Caco-2 (cell line): ENCODE measurements around the gene MBD4. TPM values are rescaled to one million over a fixed set of nuclear protein-coding genes. Genes with fewer than 3 reads are reported as not detected.

Source experiments
- BruUV-seq: library from RNA; stranded (reverse); fragments of 400-500 nt; replicated peaks from 2 replicates; lab custom pipeline; 2021; lab: Mats Ljungman, UMichigan
- CTCF ChIA-PET: fragments of 300-600 bp; sonication (Branson Sonifier 250); formaldehyde crosslinking; loops from one replicate; lab custom pipeline; 2022; ENCODE audit warnings: antibody characterized with exemption; lab: Charles Lee
- POLR2A ChIA-PET: fragments of 300-600 bp; sonication (Branson Sonifier 250); formaldehyde crosslinking; loops from one replicate; lab custom pipeline; 2022; ENCODE audit warnings: antibody characterized with exemption; lab: Charles Lee
- DNase-seq, 2 experiments: peaks; one replicate each; pipeline versions ENCODE4 v3.0.0 to v3.0.0-alpha.2; 2020 to 2022
- H3K27me3 ChIP-seq: replicated peaks from 2 replicates; pipeline ENCODE4 v1.6.0; 2011; ENCODE audit warnings: low read length; ENCODE audit not compliant: control insufficient read depth, insufficient read depth
- H3K36me3 ChIP-seq: 2 replicates; pipeline ENCODE4 v1.5.1; 2011; ENCODE audit warnings: low read length; ENCODE audit not compliant: control insufficient read depth, insufficient read depth
- H3K4me1 ChIP-seq: fragments of 250-450 bp; sonication (Bioruptor Pico); 2 replicates; pipeline ENCODE4 v1.5.1; 2020; ENCODE audit warnings: mild to moderate bottlenecking
- H3K4me3 ChIP-seq: 2 replicates; pipeline ENCODE4 v1.5.1; 2011; ENCODE audit warnings: low read depth, mild to moderate bottlenecking, control low read depth, low read length
- H3K9me3 ChIP-seq: fragments of 250-450 bp; sonication (Bioruptor Pico); 2 replicates; pipeline ENCODE4 v1.5.1; 2020; ENCODE audit warnings: mild to moderate bottlenecking, moderate library complexity
- H3K27ac Mint-ChIP-seq: one replicate; pipeline ENCODE4 v1.8.0; 2022; ENCODE audit warnings: mixed read lengths; ENCODE audit not compliant: unreplicated experiment
- H3K27me3 Mint-ChIP-seq: one replicate; pipeline ENCODE4 v1.8.0; 2022; ENCODE audit warnings: mixed read lengths; ENCODE audit not compliant: insufficient read depth, unreplicated experiment
- H3K36me3 Mint-ChIP-seq: one replicate; pipeline ENCODE4 v1.8.0; 2022; ENCODE audit warnings: mild to moderate bottlenecking, mixed read lengths; ENCODE audit not compliant: insufficient read depth, unreplicated experiment
- H3K4me1 Mint-ChIP-seq: one replicate; pipeline ENCODE4 v1.8.0; 2022; ENCODE audit warnings: low read depth, mixed read lengths; ENCODE audit not compliant: unreplicated experiment
- H3K4me3 Mint-ChIP-seq: one replicate; pipeline ENCODE4 v1.8.0; 2022; ENCODE audit warnings: mild to moderate bottlenecking, moderate library complexity, mixed read lengths; ENCODE audit not compliant: unreplicated experiment
- H3K9me3 Mint-ChIP-seq: one replicate; pipeline ENCODE4 v1.8.0; 2022; ENCODE audit warnings: mixed read lengths; ENCODE audit not compliant: unreplicated experiment
- CTCF ChIP-seq, 2 experiments: fragments of 200-600 bp in 1 of 2; IDR thresholded peaks; 1 replicate in 1 of 2; 2 replicates in 1 of 2; pipeline versions ENCODE4 v1.5.1 to v1.8.0; 2011 to 2022; ENCODE audit warnings: antibody characterized with exemption in 1 of 2, control low read depth in 1 of 2, inconsistent platforms in 1 of 2, low read depth in 1 of 2, low read length in 1 of 2, mild to moderate bottlenecking in 1 of 2, moderate library complexity in 1 of 2; ENCODE audit not compliant: insufficient read depth in 1 of 2, severe bottlenecking in 1 of 2, unreplicated experiment in 1 of 2
- intact Hi-C: fragments of 100-400 bp; cut with micrococcal nuclease; formaldehyde crosslinking; loops from one replicate; pipeline ENCODE4 v1.10.0; 2022; ENCODE audit not compliant: unreplicated experiment
- total RNA-seq: library from RNA; stranded (reverse); gene quantifications from 2 replicates; pipeline ENCODE4 v1.2.3, GENCODE V29; 2022

Gene MBD4
- total RNA-seq, 1 experiment from 2014 or later = 33.5 TPM

- Histone ChIP-seq H3K27me3 (no peaks in the 10 kb centered on the region), H3K4me1 (peaks cover 11% of the 10 kb centered on the region; the same call in 1 of the 2 replicates), H3K36me3 (no peaks in the 10 kb centered on the region), H3K4me3 (no peak overlapping the region), H3K9me3 (no peaks in the 10 kb centered on the region)
- H3K27me3 Mint-ChIP-seq = no peaks in the 10 kb centered on the region
- TF ChIP-seq CTCF (IDR thresholded peaks at IDR 0.05; ENCODE audit: insufficient read depth in 1 of 2, low read depth in 1 of 2, low read length in 1 of 2, severe bottlenecking in 1 of 2, unreplicated experiment in 1 of 2) = no peak
- POLR2A ChIA-PET = no interaction called here
- no peak for DNase-seq
- no peaks in the 10 kb centered on the region for H3K9me3 Mint-ChIP-seq
- no peak overlapping the region for H3K4me3 Mint-ChIP-seq
- peaks cover 10% of the 10 kb centered on the region for H3K36me3 Mint-ChIP-seq
- CTCF ChIA-PET = interaction anchor here (0.5 kb wide), 1 partner anchor 248 kb away, joined by 5 read pairs; no protein-coding TSS in a partner anchor
- intact Hi-C loops = no loop called here
- H3K4me1 Mint-ChIP-seq = peaks cover 6% of the 10 kb centered on the region
- no peak overlapping the region for H3K27ac Mint-ChIP-seq
- BruUV-seq = no TSS peak
Measured at GRCh38 chr3:129453732-129454131, 14.0 kb upstream of the MBD4 start.

GRCh38 chr3:129449279-129450115 is 9.7 kb upstream of the MBD4 start:
- POLR2A ChIA-PET = no interaction called here
- no peak for DNase-seq
- Mint-ChIP-seq H3K27me3 (no peaks in the 10 kb centered on the region), H3K9me3 (no peaks in the 10 kb centered on the region), H3K4me1 (peaks cover 20% of the 10 kb centered on the region), H3K36me3 (peaks cover 12% of the 10 kb centered on the region), H3K4me3 (no peak overlapping the region), H3K27ac (peak overlapping the region; percentile 42)
- Histone ChIP-seq H3K9me3 (no peaks in the 10 kb centered on the region), H3K27me3 (no peaks in the 10 kb centered on the region), H3K4me1 (peaks cover 44% of the 10 kb centered on the region), H3K36me3 (no peaks in the 10 kb centered on the region), H3K4me3 (no peak overlapping the region)
- CTCF ChIA-PET = no interaction called here
- no TSS peak for BruUV-seq
- TF ChIP-seq CTCF (IDR thresholded peaks at IDR 0.05; ENCODE audit: insufficient read depth in 1 of 2, low read depth in 1 of 2, low read length in 1 of 2, severe bottlenecking in 1 of 2, unreplicated experiment in 1 of 2) = no peak
- intact Hi-C loops = no loop called here

- BruUV-seq = no TSS peak
- H3K4me3 Mint-ChIP-seq = peak overlapping the region; percentile 40
- ChIA-PET CTCF (no interaction called here), POLR2A (no interaction called here)
- Histone ChIP-seq H3K4me1 (peaks cover 53% of the 10 kb centered on the region), H3K27me3 (no peaks in the 10 kb centered on the region), H3K36me3 (no peaks in the 10 kb centered on the region), H3K9me3 (no peaks in the 10 kb centered on the region), H3K4me3 (no peak overlapping the region)
- TF ChIP-seq CTCF (IDR thresholded peaks at IDR 0.05; ENCODE audit: insufficient read depth in 1 of 2, low read depth in 1 of 2, low read length in 1 of 2, severe bottlenecking in 1 of 2, unreplicated experiment in 1 of 2) = no peak
- no peaks in the 10 kb centered on the region for H3K9me3 Mint-ChIP-seq
- H3K27ac Mint-ChIP-seq = peak overlapping the region; percentile 57
- H3K27me3 Mint-ChIP-seq = no peaks in the 10 kb centered on the region
- intact Hi-C loops = no loop called here
- no peak for DNase-seq
- peaks cover 28% of the 10 kb centered on the region for H3K4me1 Mint-ChIP-seq
- peaks cover 6% of the 10 kb centered on the region for H3K36me3 Mint-ChIP-seq
Measured at GRCh38 chr3:129448186-129448895, 8.6 kb upstream of the MBD4 start.
